CD4-positive, alpha-beta T cell (primary cell): ENCODE results near the gene EP300. TPM values are rescaled to one million over a fixed set of nuclear protein-coding genes. Genes with fewer than 3 reads are reported as not detected.

Source experiments
- ATAC-seq: fragments of 200-7000 bp; cut with Tn5 transposase; one replicate; pipeline ENCODE4 v1.10.0; 2022; ENCODE audit warnings: mild to moderate bottlenecking; ENCODE audit not compliant: poor library complexity
- CTCF ChIA-PET: fragments of 350-600 bp; sonication (Branson Sonifier 250); formaldehyde crosslinking; loops from one replicate; lab custom pipeline; 2021; ENCODE audit warnings: antibody characterized with exemption, inconsistent platforms; lab: Charles Lee
- POLR2A ChIA-PET: fragments of 350-600 bp; sonication (Branson Sonifier 250); formaldehyde crosslinking; loops from one replicate; lab custom pipeline; 2021; ENCODE audit warnings: antibody characterized with exemption, inconsistent platforms; lab: Charles Lee
- DNase-seq, 14 experiments: peaks; one replicate each; pipeline ENCODE4 v3.0.0-alpha.2; 2013 to 2020; ENCODE audit warnings: mixed read lengths in 2 of 14
- H3K27ac ChIP-seq, 2 donors: one replicate each; pipeline versions ENCODE4 v1.5.1 to v1.7.0; 2013; ENCODE audit warnings: low read length in 2 of 2, low read depth in 1 of 2, mild to moderate bottlenecking in 1 of 2
- H3K27me3 ChIP-seq, 2 experiments: 1 replicate in 1 of 2; 2 replicates in 1 of 2; pipeline versions ENCODE4 v1.6.1 to v1.7.0; 2013; ENCODE audit warnings: low read length in 2 of 2, control low read depth in 1 of 2, mild to moderate bottlenecking in 1 of 2, moderate library complexity in 1 of 2; ENCODE audit not compliant: insufficient read depth in 2 of 2, control insufficient read depth in 1 of 2
- H3K36me3 ChIP-seq: one replicate; pipeline ENCODE4 v1.6.1; 2013; ENCODE audit warnings: low read length, control low read depth; ENCODE audit not compliant: insufficient read depth
- H3K4me1 ChIP-seq: one replicate; pipeline ENCODE4 v1.6.1; 2013; ENCODE audit warnings: low read length, control low read depth; ENCODE audit not compliant: insufficient read depth
- H3K4me3 ChIP-seq: one replicate; pipeline ENCODE4 v1.5.1; 2013; ENCODE audit warnings: mild to moderate bottlenecking, low read length, moderate library complexity
- H3K9me3 ChIP-seq, 2 experiments: 1 replicate in 1 of 2; 2 replicates in 1 of 2; pipeline versions ENCODE4 v1.6.1 to v1.7.0; 2013; ENCODE audit warnings: low read length in 2 of 2, mild to moderate bottlenecking in 2 of 2, control low read depth in 1 of 2, moderate library complexity in 1 of 2; ENCODE audit not compliant: control insufficient read depth in 1 of 2, insufficient read depth in 1 of 2
- H3K27ac Mint-ChIP-seq: one replicate; pipeline ENCODE4 v1.8.0; 2020; ENCODE audit warnings: mixed read lengths
- H3K27me3 Mint-ChIP-seq: one replicate; pipeline ENCODE4 v1.8.0; 2021; ENCODE audit warnings: mixed read lengths
- H3K36me3 Mint-ChIP-seq: one replicate; pipeline ENCODE4 v1.8.0; 2021; ENCODE audit warnings: low read depth, mixed read lengths
- H3K4me1 Mint-ChIP-seq: one replicate; pipeline ENCODE4 v1.8.0; 2021; ENCODE audit warnings: low read depth, mixed read lengths
- H3K4me3 Mint-ChIP-seq: one replicate; pipeline ENCODE4 v1.8.0; 2020; ENCODE audit warnings: mild to moderate bottlenecking, mixed read lengths
- H3K9me3 Mint-ChIP-seq: one replicate; pipeline ENCODE4 v1.8.0; 2020; ENCODE audit warnings: mixed read lengths
- CTCF ChIP-seq: fragments of 200-600 bp; IDR thresholded peaks from one replicate; pipeline ENCODE4 v1.8.0; 2022; ENCODE audit warnings: antibody characterized with exemption, mild to moderate bottlenecking
- intact Hi-C, 2 experiments: fragments of 100-400 bp; cut with DNase I in 1 of 2; cut with micrococcal nuclease in 1 of 2; formaldehyde crosslinking; loops; one replicate each; pipeline versions ENCODE4 v1.15.1 to v1.9.0; 2023 to 2025; cut with DNase I, micrococcal nuclease
- total RNA-seq, 174 experiments: library from RNA in 2 of 174; stranded (reverse) in 2 of 174; gene quantifications; one replicate each; pipeline ENCODE4 v1.2.3 and lab custom pipeline; 2021 to 2026

Gene EP300
- total RNA-seq, 2 experiments from 2014 or later = 126 to 134 TPM

DNA sequence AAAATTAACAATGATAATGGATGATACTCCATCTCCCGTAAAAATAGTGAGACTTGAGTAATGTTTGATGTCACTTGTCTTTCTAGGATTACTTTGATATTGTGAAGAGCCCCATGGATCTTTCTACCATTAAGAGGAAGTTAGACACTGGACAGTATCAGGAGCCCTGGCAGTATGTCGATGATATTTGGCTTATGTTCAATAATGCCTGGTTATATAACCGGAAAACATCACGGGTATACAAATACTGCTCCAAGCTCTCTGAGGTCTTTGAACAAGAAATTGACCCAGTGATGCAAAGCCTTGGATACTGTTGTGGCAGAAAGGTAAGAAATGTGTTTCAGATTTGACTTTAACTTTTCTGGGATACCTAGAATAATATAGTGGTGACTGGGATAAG is 64.7 kb downstream of the EP300 start:
- POLR2A ChIA-PET = no interaction called here
- H3K27ac Mint-ChIP-seq = no peak overlapping the region
- no peak for TF ChIP-seq CTCF
- H3K4me1 Mint-ChIP-seq = no peaks in the 10 kb centered on the region
- intact Hi-C loops = loop anchor here in 1 of 2 experiments (10.0 kb wide), 1 partner anchor 78 kb away; no protein-coding TSS in a partner anchor
- ATAC-seq (no peak), DNase-seq (no peak)
- no peaks in the 10 kb centered on the region for H3K27me3 Mint-ChIP-seq
- CTCF ChIA-PET = no interaction called here
- H3K4me3 Mint-ChIP-seq = no peak overlapping the region
- no peaks in the 10 kb centered on the region for H3K9me3 ChIP-seq
- no peaks in the 10 kb centered on the region for H3K27me3 ChIP-seq
- H3K4me3 ChIP-seq = no peak overlapping the region
- peaks cover 100% of the 10 kb centered on the region for H3K36me3 Mint-ChIP-seq
- H3K27ac ChIP-seq = no peak overlapping the region
- no peaks in the 10 kb centered on the region for H3K4me1 ChIP-seq
- H3K9me3 Mint-ChIP-seq = no peaks in the 10 kb centered on the region
- peaks cover 99% of the 10 kb centered on the region for H3K36me3 ChIP-seq

- ChIA-PET CTCF (no interaction called here), POLR2A (no interaction called here)
- no peak overlapping the region for H3K4me3 Mint-ChIP-seq
- Histone ChIP-seq H3K27ac (no peak overlapping the region), H3K9me3 (no peaks in the 10 kb centered on the region), H3K4me1 (no peaks in the 10 kb centered on the region), H3K4me3 (no peak overlapping the region), H3K27me3 (no peaks in the 10 kb centered on the region), H3K36me3 (peaks cover 92% of the 10 kb centered on the region)
- TF ChIP-seq CTCF = no peak
- H3K4me1 Mint-ChIP-seq = no peaks in the 10 kb centered on the region
- H3K27ac Mint-ChIP-seq = no peak overlapping the region
- H3K27me3 Mint-ChIP-seq = no peaks in the 10 kb centered on the region
- intact Hi-C loops = no loop called here
- ATAC-seq (no peak), DNase-seq (no peak)
- H3K9me3 Mint-ChIP-seq = no peaks in the 10 kb centered on the region
- peaks cover 83% of the 10 kb centered on the region for H3K36me3 Mint-ChIP-seq
These were observed 76.8 kb downstream of the EP300 start for GRCh38 chr22:41169157-41169556.

GRCh38 chr22:41171996-41172395 is 79.6 kb downstream of the EP300 start:
- no peak overlapping the region for H3K27ac ChIP-seq
- no peaks in the 10 kb centered on the region for H3K9me3 Mint-ChIP-seq
- H3K27me3 Mint-ChIP-seq = no peaks in the 10 kb centered on the region
- H3K4me3 ChIP-seq = no peak overlapping the region
- TF ChIP-seq CTCF = no peak
- ChIA-PET CTCF (interaction anchor here (2.5 kb wide), 1 partner anchor 66 kb away, joined by 8 read pairs; no protein-coding TSS in a partner anchor), POLR2A (no interaction called here)
- H3K4me3 Mint-ChIP-seq = no peak overlapping the region
- peaks cover 21% of the 10 kb centered on the region for H3K4me1 Mint-ChIP-seq
- peaks cover 88% of the 10 kb centered on the region for H3K36me3 Mint-ChIP-seq
- no peak for DNase-seq
- peaks cover 95% of the 10 kb centered on the region for H3K36me3 ChIP-seq
- H3K9me3 ChIP-seq = no peaks in the 10 kb centered on the region
- H3K27ac Mint-ChIP-seq = no peak overlapping the region
- H3K27me3 ChIP-seq = no peaks in the 10 kb centered on the region
- ATAC-seq = no peak
- intact Hi-C loops = no loop called here
- peaks cover 5% of the 10 kb centered on the region for H3K4me1 ChIP-seq
